Neutrophil (primary cell): ENCODE data around the gene NISCH.

Source experiments
- H3K27ac ChIP-seq: fragments of 200-600 bp; sonication (generic); 2 replicates; pipeline ENCODE4 v1.5.1; 2016; ENCODE audit warnings: mild to moderate bottlenecking, moderate library complexity
- H3K27me3 ChIP-seq: fragments of 200-600 bp; sonication (generic); 2 replicates; pipeline ENCODE4 v1.6.0; 2016; ENCODE audit warnings: mild to moderate bottlenecking
- H3K36me3 ChIP-seq: fragments of 200-600 bp; sonication (generic); 2 replicates; pipeline ENCODE4 v1.5.1; 2017
- H3K4me1 ChIP-seq, 2 experiments: fragments of 200-600 bp in 1 of 2; sonication (generic) in 1 of 2; 1 replicate in 1 of 2; 2 replicates in 1 of 2; pipeline versions ENCODE4 v1.5.1 to v1.6.1; 2013 to 2016; ENCODE audit warnings: low read depth in 1 of 2, low read length in 1 of 2, mild to moderate bottlenecking in 1 of 2, moderate library complexity in 1 of 2; ENCODE audit not compliant: control insufficient read depth in 1 of 2, insufficient read depth in 1 of 2
- H3K4me3 ChIP-seq, 2 experiments: fragments of 200-600 bp in 1 of 2; sonication (generic) in 1 of 2; 1 replicate in 1 of 2; 2 replicates in 1 of 2; pipeline ENCODE4 v1.5.1; 2013 to 2016; ENCODE audit warnings: low read depth in 1 of 2, low read length in 1 of 2, mild to moderate bottlenecking in 1 of 2, moderate library complexity in 1 of 2
- H3K9me3 ChIP-seq: fragments of 200-600 bp; sonication (generic); 2 replicates; pipeline ENCODE4 v1.5.1; 2016
- TF ChIP-seq, protein P1 (sequence below): fragments of 200-600 bp; sonication (generic); IDR thresholded peaks from 2 replicates; pipeline ENCODE4 v1.5.1; 2016; ENCODE audit warnings: antibody characterized with exemption

The NISCH gene

DNA sequence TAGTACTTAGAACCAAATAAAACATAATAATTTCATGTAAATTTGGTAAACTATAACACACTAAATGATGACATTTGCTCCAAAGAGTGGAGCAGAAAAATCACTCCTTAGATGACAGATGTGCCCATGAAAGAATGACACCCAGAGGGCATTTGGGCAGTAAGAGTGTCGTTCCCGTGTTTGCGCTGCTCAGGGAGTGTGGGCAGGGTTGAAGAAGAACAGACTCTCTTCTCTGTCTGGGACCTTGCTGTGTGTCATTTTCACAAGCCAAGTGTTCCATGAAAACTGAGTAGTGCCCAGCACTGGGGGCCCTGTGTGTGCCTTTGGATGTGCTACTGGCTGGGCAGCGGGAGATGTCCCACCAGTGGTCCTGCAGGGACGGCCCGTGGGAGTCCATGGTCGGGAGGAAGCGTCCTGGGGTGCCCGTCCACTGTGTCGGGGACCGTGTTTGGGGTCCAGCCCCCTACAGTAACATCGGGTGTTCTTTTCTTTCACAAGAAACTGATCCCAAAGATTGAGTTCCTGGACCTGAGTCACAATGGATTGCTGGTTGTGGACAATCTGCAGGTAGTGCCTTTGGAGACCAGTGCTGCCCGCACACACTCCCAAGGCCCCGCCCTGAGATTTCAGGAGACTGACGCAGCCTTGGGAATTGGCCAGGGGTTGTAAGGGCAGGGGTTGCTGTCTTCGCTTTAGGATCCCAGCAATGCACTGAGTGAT lies 21.8 kb downstream of the NISCH start:
- Histone ChIP-seq H3K27ac (no peak overlapping the region), H3K27me3 (no peaks in the 10 kb centered on the region)

DNA sequence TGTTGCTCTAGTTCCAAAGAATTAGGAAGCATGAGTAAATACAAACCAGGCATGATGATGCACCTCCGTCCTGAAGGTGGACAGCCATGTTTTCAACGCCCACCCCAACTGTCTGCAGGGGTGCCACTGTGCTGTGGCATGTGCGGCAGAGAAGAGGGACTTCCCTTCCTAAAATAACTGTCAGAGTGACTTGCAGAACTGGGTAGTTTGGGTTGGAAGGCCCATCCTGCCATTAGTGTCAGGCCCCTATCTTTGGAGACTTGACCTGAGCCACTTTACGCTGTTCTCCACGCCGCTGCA lies 22.3 kb downstream of the NISCH start:
- peaks cover 100% of the 10 kb centered on the region for H3K36me3 ChIP-seq
- no peak overlapping the region for H3K4me3 ChIP-seq
- peaks cover 3 to 4% of the 10 kb centered on the region in 2 experiments for H3K4me1 ChIP-seq
- no peak overlapping the region for H3K27ac ChIP-seq
- no peaks in the 10 kb centered on the region for H3K9me3 ChIP-seq
- H3K27me3 ChIP-seq = no peaks in the 10 kb centered on the region
- TF ChIP-seq, protein P1, sequence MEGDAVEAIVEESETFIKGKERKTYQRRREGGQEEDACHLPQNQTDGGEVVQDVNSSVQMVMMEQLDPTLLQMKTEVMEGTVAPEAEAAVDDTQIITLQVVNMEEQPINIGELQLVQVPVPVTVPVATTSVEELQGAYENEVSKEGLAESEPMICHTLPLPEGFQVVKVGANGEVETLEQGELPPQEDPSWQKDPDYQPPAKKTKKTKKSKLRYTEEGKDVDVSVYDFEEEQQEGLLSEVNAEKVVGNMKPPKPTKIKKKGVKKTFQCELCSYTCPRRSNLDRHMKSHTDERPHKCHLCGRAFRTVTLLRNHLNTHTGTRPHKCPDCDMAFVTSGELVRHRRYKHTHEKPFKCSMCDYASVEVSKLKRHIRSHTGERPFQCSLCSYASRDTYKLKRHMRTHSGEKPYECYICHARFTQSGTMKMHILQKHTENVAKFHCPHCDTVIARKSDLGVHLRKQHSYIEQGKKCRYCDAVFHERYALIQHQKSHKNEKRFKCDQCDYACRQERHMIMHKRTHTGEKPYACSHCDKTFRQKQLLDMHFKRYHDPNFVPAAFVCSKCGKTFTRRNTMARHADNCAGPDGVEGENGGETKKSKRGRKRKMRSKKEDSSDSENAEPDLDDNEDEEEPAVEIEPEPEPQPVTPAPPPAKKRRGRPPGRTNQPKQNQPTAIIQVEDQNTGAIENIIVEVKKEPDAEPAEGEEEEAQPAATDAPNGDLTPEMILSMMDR = no peak

More for the DNA sequence above, 21.8 kb downstream of the NISCH start:
- H3K4me1 ChIP-seq = peaks cover 3 to 4% of the 10 kb centered on the region in 2 experiments
- H3K9me3 ChIP-seq = no peaks in the 10 kb centered on the region
- TF ChIP-seq, protein P1 = no peak
- no peak overlapping the region for H3K4me3 ChIP-seq
- H3K36me3 ChIP-seq = peaks cover 100% of the 10 kb centered on the region

DNA sequence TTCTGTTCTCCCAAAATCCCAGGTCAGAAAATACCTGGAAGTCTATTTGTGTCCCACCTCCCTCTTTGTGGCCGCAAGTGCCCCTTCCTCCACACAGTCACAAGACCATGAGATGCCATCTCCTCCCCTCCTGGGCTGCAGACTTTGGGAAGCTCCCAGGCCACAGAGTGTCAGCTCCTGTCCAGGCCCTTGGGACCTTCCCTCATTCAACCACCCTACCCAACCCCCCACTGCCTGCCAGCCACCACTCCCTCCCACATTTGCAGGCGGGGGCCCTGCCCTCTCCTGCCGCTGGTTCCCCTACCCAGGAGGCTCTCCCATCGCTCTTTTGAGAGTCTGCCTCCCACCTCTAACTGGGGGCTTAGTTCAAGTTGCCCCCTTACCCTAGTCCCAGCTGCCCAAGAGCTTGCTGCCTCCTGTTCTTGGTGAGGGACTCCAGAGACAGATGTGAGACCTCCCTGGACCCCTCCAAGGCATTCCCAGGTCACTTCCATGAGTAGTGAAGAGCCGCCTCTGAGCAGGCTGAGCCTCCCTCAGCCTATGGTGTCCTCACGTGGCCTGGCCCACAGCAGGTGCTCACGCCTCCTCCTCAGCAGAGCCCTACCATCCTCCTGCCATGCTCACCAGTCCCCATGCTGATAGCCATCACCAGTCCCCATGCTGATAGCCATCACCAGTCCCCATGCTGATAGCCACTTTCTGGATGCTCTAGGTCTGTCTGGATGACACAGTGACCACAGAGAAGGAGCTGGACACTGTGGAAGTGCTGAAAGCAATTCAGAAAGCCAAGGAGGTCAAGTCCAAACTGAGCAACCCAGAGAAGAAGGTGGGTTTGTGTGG lies 23.9 kb downstream of the NISCH start:
- Histone ChIP-seq H3K4me3 (no peak overlapping the region), H3K27ac (no peak overlapping the region), H3K27me3 (no peaks in the 10 kb centered on the region), H3K9me3 (no peaks in the 10 kb centered on the region), H3K36me3 (peaks cover 96% of the 10 kb centered on the region), H3K4me1 (peaks cover 3 to 4% of the 10 kb centered on the region in 2 experiments)
- TF ChIP-seq, protein P1 = no peak

DNA sequence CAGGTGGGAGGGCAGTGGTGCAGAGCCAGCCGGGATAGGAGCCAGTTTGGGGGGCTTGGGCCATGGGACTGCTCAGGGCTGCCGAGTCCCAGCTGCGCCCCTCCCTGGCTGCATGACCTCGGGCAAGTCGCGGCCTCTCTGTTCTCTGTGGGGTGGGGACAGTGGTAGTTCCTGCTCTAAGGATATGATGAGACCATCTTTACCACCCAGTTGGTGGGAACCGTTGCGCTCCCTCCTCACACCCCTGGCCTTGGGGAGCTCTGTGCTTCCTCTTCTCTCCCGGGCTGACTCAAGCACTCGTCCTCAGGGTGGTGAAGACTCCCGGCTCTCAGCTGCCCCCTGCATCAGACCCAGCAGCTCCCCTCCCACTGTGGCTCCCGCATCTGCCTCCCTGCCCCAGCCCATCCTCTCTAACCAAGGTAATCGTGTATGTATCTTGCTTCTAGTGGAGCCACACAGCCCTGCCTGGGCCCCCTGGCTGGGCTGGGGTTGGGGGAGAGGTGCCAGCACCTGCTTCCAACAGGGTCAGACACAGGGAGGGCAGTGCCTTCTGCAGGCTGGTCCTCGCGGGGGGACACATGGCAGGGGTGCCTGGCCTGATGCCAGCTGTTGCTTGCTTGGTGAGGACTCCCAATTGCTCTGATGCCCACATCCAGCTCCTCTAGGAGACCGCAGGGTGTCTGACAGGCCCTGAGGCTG lies 24.6 kb downstream of the NISCH start:
- TF ChIP-seq, protein P1 = no peak
- H3K4me3 ChIP-seq = no peak overlapping the region
- H3K27ac ChIP-seq = no peak overlapping the region
- H3K9me3 ChIP-seq = no peaks in the 10 kb centered on the region
- H3K27me3 ChIP-seq = no peaks in the 10 kb centered on the region
- H3K4me1 ChIP-seq = peaks cover 3 to 4% of the 10 kb centered on the region in 2 experiments
- H3K36me3 ChIP-seq = peaks cover 96% of the 10 kb centered on the region

DNA sequence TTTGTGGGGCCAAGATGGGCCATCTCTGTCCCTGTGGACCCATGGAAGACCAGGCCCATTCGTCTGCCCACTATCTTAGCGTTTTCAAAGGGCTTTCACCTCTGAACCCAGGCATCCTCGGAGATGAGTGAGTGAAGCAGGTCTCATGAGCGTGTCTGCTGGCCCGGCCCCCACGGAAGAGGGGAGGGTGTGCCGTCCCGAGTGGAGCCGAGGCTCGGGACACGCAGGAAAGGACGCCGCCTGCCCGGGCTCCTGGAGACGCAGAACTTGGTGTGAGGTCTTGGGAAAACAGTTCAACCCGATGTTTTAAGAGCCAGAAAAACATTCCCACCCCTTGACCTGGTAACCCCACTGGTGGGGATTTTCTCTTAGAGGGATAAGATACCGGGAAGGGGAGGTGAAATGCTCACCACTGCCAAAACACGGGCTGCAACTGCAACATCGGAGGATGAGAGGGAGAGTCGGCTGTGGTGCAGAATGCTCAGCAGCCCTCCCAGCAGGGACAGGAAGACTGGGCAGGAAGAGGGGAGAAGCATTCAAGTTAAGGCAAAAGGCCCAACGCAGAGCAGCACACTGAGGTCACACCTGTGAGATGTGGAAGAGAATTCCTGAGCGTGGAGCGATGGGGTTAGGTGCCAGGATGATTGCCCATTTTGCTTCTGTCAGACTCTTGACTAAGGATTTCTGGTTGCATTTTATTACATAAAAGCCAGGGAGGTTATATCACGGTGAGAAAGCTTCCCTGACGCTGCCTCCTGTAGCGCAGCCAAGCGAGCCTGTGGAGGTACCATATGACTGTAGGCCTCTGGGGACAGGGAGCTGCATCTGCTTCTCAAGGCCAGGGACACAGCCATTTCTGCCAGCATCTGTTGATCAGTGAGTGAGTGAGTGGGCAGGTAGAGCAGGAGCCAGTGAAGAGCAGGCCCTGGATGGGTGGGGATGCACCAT lies 25.6 kb downstream of the NISCH start:
- no peak overlapping the region for H3K4me3 ChIP-seq
- H3K27ac ChIP-seq = no peak overlapping the region
- peaks cover 96% of the 10 kb centered on the region for H3K36me3 ChIP-seq
- TF ChIP-seq, protein P1 = no peak
- peaks cover under 1% of the 10 kb centered on the region in 2 experiments for H3K4me1 ChIP-seq
- H3K27me3 ChIP-seq = no peaks in the 10 kb centered on the region
- no peaks in the 10 kb centered on the region for H3K9me3 ChIP-seq
